ENCODE results near the gene ANKRD44.

GRCh38 chr2:197254776-197255530 lies 55.6 kb downstream of the ANKRD44 start:
- TF ChIP-seq CTCF (conservative IDR thresholded peaks at IDR 0.05 in 1 of 2, IDR thresholded peaks at IDR 0.05 in 1 of 2; ENCODE audit: extremely low read depth in 1 of 2, insufficient read depth in 1 of 2, low read depth in 1 of 2, low read length in 2 of 2), result no peak
- no peak for TF ChIP-seq EZH2 (IDR thresholded peaks at IDR 0.05; ENCODE audit: borderline replicate concordance, low read length)

All from mammary epithelial cell (primary cell).